DND-41 (cell line): ENCODE data around the gene DBNDD1.

Experiments
- ATAC-seq: fragments of 200-7000 bp; cut with Tn5 transposase; 3 replicates; pipeline ENCODE4 v1.9.1; 2021; ENCODE audit warnings: low read depth; ENCODE audit not compliant: insufficient read depth
- DNase-seq: peaks from one replicate; pipeline ENCODE4 v3.0.0-alpha.2; 2020
- H2AFZ ChIP-seq: 2 replicates; pipeline ENCODE4 v1.6.0; 2012; ENCODE audit warnings: low read depth, low read length
- H3K27ac ChIP-seq: 2 replicates; pipeline ENCODE4 v1.5.1; 2012; ENCODE audit warnings: low read length, inconsistent platforms
- H3K27me3 ChIP-seq: fragments of 200-600 bp; sonication (generic); 2 replicates; pipeline ENCODE4 v1.6.0; 2012; ENCODE audit warnings: low read length, mild to moderate bottlenecking, inconsistent platforms; ENCODE audit not compliant: insufficient read depth, poor library complexity
- H3K36me3 ChIP-seq: 2 replicates; pipeline ENCODE4 v1.5.1; 2012; ENCODE audit warnings: low read length, inconsistent platforms; ENCODE audit not compliant: insufficient read depth
- H3K4me1 ChIP-seq: 2 replicates; pipeline ENCODE4 v1.5.1; 2012; ENCODE audit warnings: mild to moderate bottlenecking, low read length; ENCODE audit not compliant: insufficient read depth
- H3K4me2 ChIP-seq: 2 replicates; pipeline ENCODE4 v1.6.0; 2012; ENCODE audit warnings: mild to moderate bottlenecking, moderate library complexity, low read length, inconsistent platforms; ENCODE audit not compliant: insufficient read depth
- H3K4me3 ChIP-seq, 2 experiments: fragments of 200-600 bp in 1 of 2; shearing (Covaris generic) in 1 of 2; 2 replicates each; pipeline ENCODE4 v1.5.1; 2012 to 2016; ENCODE audit warnings: inconsistent platforms in 2 of 2, low read length in 2 of 2, mild to moderate bottlenecking in 2 of 2, low read depth in 1 of 2, moderate library complexity in 1 of 2
- H3K79me2 ChIP-seq: 2 replicates; pipeline ENCODE4 v1.6.0; 2012; ENCODE audit warnings: low read length, inconsistent platforms; ENCODE audit not compliant: insufficient read depth
- H3K9ac ChIP-seq: 2 replicates; pipeline ENCODE4 v1.6.0; 2012; ENCODE audit warnings: low read depth, mild to moderate bottlenecking, inconsistent platforms, low read length, moderate library complexity
- H3K9me3 ChIP-seq: 2 replicates; pipeline ENCODE4 v1.5.1; 2012; ENCODE audit warnings: low read length, moderate library complexity, mild to moderate bottlenecking, inconsistent platforms; ENCODE audit not compliant: insufficient read depth, severe bottlenecking
- H4K20me1 ChIP-seq: 2 replicates; pipeline ENCODE4 v1.6.0; 2012; ENCODE audit warnings: low read length; ENCODE audit not compliant: insufficient read depth
- EZH2 ChIP-seq: IDR thresholded peaks from 3 replicates; pipeline ENCODE4 v1.6.1; 2012; ENCODE audit warnings: borderline replicate concordance, low read depth, mild to moderate bottlenecking, moderate library complexity, low read length, inconsistent platforms; ENCODE audit not compliant: severe bottlenecking
- TF ChIP-seq, protein P1 (sequence below): IDR thresholded peaks from 2 replicates; pipeline ENCODE4 v1.5.1; 2012; ENCODE audit warnings: borderline replicate concordance, low read length, moderate library complexity, mild to moderate bottlenecking; ENCODE audit not compliant: poor library complexity, severe bottlenecking; ENCODE audit errors: extremely low read depth

The DBNDD1 gene

DNA sequence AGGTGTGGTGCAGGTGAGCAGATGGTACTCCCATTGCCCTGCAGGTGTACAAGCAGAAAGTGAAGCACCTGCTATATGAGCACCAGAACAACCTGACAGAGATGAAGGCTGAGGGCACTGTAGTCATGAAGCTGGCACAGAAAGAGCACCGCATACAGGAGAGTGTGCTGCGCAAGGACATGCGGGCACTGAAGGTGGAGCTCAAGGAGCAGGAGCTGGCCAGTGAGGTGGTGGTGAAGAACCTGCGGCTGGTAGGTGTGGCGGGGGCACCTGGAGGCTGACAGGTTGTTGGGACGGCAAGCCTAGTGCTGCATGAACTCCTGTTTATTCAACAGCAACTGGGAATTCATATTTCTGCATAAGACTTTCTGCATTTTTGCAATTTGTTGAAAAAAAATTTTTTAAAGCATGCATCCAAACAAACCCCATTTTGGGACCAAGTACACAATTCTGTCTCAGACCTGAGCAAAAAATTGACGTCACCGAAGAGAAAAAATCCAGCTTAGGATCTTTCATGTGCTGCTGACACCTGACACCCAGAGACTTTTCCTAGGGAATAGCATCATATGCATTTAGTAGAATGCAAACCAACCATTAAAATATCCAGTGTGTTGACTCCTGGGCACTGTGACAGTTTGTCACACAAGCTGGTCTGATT, 13.5 kb upstream of the DBNDD1 start:
- H4K20me1 ChIP-seq = peaks cover 25% of the 10 kb centered on the region
- TF ChIP-seq, protein P1, sequence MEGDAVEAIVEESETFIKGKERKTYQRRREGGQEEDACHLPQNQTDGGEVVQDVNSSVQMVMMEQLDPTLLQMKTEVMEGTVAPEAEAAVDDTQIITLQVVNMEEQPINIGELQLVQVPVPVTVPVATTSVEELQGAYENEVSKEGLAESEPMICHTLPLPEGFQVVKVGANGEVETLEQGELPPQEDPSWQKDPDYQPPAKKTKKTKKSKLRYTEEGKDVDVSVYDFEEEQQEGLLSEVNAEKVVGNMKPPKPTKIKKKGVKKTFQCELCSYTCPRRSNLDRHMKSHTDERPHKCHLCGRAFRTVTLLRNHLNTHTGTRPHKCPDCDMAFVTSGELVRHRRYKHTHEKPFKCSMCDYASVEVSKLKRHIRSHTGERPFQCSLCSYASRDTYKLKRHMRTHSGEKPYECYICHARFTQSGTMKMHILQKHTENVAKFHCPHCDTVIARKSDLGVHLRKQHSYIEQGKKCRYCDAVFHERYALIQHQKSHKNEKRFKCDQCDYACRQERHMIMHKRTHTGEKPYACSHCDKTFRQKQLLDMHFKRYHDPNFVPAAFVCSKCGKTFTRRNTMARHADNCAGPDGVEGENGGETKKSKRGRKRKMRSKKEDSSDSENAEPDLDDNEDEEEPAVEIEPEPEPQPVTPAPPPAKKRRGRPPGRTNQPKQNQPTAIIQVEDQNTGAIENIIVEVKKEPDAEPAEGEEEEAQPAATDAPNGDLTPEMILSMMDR = no peak
- TF ChIP-seq EZH2 = no peak
- ATAC-seq (peak; percentile 41; the same call in 1 of the 3 replicates), DNase-seq (no peak)
- no peak overlapping the region for H3K9ac ChIP-seq
- H3K4me3 ChIP-seq = no peak overlapping the region
- H3K4me2 ChIP-seq = no peak overlapping the region
- H3K9me3 ChIP-seq = no peaks in the 10 kb centered on the region
- no peaks in the 10 kb centered on the region for H3K4me1 ChIP-seq
- H3K27ac ChIP-seq = no peak overlapping the region
- no peaks in the 10 kb centered on the region for H3K79me2 ChIP-seq
- peaks cover 3% of the 10 kb centered on the region; the same call in 1 of the 2 replicates for H3K36me3 ChIP-seq
- H3K27me3 ChIP-seq = no peaks in the 10 kb centered on the region
- H2AFZ ChIP-seq = no peak overlapping the region

DNA sequence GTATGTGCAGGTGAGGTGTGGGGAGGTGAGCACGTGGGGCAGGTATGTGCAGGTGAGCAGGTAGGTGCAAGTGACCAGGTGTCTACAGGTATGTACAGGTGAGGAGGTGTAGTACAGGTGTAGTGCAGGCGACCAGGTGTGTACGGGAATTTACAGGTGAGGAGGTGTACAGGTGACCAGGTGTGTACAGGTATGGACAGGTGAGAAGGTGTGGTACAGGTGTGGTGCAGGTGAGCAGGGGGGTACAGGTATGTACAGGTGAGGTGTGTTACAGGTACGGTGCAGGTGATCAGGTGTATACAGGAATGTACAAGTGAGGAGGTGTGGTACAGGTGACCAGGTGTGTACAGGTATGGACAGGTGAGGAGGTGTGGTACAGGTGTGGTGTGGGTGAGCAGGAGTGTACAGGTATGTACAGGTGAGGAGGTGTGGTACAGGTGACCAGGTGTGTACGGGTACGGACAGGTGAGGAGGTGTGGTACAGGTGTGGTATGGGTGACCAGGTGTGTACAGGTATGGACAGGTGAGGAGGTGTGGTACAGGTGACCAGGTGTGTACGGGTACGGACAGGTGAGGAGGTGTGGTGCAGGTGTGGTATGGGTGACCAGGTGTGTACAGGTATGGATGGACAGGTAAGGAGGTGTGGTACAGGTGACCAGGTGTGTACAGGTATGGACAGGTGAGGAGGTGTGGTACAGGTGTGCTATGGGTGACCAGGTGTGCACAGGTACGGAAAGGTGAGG, 12.8 kb upstream of the DBNDD1 start:
- Histone ChIP-seq H3K4me1 (no peaks in the 10 kb centered on the region), H3K4me3 (no peak overlapping the region), H3K9me3 (no peaks in the 10 kb centered on the region), H3K27ac (no peak overlapping the region), H3K9ac (no peak overlapping the region), H3K79me2 (no peaks in the 10 kb centered on the region), H3K27me3 (no peaks in the 10 kb centered on the region), H4K20me1 (peaks cover 25% of the 10 kb centered on the region), H3K4me2 (no peak overlapping the region), H3K36me3 (no peaks in the 10 kb centered on the region), H2AFZ (no peak overlapping the region)
- 0 out of 3 replicates have a peak, but pooled peaks have one; percentile 18 for ATAC-seq
- no peak for TF ChIP-seq EZH2
- TF ChIP-seq, protein P1 = peak; percentile 2
- no peak for DNase-seq

DNA sequence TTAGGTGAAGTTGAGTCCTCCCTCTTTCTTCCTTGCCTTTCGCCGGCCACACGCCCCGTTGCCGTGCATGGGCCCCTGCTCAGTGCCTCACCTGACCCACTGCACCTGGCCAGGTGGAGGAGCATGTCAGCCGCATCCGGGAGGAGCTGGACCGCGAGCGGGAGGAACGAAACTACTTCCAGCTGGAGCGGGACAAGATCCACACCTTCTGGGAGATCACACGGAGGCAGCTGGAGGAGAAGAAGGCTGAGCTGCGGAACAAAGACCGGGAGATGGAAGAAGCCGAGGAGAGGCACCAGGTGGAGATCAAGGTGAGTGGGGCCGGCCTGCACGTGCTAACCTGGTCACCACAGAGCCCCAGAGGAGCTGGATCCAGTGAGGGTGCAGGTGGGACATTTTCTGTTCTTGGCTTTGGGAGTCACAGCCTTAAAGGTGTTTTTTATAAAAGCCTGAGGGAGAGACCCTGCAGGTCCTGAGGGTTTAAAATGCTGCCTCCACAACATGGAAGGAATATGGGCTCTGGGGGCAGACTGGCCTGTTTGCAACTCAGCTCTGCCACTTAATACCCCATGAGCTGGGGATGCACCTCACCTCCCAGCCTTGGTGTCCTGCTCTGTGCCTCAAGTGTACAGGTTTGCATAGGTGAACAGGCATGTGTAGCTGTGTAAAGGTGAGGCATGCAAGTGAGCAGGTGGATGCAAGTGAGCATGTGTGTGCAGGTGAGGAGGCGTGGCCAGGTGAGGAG, 12.1 kb upstream of the DBNDD1 start:
- Histone ChIP-seq H2AFZ (no peak overlapping the region), H3K79me2 (no peaks in the 10 kb centered on the region), H3K27me3 (no peaks in the 10 kb centered on the region), H3K9ac (no peak overlapping the region), H3K27ac (no peak overlapping the region), H3K4me2 (no peak overlapping the region), H3K4me3 (no peak overlapping the region), H4K20me1 (peaks cover 25% of the 10 kb centered on the region), H3K9me3 (no peaks in the 10 kb centered on the region), H3K4me1 (no peaks in the 10 kb centered on the region), H3K36me3 (no peaks in the 10 kb centered on the region)
- ATAC-seq = peak; percentile 47; the same call in 2 of the 3 replicates
- TF ChIP-seq, protein P1 = peak; percentile 0
- TF ChIP-seq EZH2 = no peak
- no peak for DNase-seq
